Activated T-helper 1 cell treated with anti-CD3 and anti-CD28 coated beads, Interleukin-2, amount 50 U/mL, for 16 hours (primary cell): ENCODE measurements around the gene RRP1.

Experiments
- DNase-seq, 2 donors: peaks; one replicate each; pipeline ENCODE4 v3.0.0-alpha.2; 2020; ENCODE audit warnings: low read depth in 1 of 2, low spot score in 1 of 2

Gene RRP1, protein sequence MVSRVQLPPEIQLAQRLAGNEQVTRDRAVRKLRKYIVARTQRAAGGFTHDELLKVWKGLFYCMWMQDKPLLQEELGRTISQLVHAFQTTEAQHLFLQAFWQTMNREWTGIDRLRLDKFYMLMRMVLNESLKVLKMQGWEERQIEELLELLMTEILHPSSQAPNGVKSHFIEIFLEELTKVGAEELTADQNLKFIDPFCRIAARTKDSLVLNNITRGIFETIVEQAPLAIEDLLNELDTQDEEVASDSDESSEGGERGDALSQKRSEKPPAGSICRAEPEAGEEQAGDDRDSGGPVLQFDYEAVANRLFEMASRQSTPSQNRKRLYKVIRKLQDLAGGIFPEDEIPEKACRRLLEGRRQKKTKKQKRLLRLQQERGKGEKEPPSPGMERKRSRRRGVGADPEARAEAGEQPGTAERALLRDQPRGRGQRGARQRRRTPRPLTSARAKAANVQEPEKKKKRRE

DNA sequence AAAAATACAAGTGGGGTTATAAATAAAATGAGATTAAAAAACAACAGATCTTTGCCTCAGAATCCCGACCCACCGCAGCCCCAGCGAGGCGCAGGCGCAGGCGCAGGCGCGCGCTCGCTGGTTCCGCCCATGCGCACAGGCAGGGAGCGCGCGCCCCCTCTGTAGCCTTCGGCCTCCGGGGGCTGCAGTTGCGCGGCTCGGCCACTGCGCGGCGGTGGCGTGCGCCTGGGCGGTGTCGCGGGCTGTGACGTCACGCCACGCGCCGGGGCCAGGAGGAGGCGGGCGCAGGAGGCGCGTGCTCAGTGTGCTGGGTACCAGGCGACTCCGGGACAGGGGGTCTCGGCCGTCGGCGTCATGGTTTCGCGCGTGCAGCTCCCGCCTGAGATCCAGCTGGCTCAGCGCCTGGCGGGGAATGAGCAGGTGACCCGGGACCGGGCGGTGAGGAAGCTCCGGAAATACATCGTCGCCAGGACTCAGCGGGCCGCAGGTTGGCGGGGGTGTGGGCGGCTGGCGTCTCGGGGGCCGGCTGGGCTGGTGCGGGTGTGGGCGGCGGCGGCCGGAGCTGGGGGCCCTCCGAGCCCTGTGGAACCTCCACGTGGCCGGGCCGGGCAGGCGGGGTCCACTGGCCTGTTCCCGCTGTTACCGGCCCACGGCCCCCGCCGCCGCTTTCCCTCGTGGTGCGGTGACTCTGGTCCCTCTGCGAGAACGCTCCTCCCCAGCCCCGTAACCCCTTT lies at the start of gene RRP1:
Gene RRP1 (plus strand): TSS at position 302 of the 734 bp plus-strand sequence. CDS start 53 bp downstream, at position 355.
- DNase-seq = peak; percentile 90 to 94

DNA sequence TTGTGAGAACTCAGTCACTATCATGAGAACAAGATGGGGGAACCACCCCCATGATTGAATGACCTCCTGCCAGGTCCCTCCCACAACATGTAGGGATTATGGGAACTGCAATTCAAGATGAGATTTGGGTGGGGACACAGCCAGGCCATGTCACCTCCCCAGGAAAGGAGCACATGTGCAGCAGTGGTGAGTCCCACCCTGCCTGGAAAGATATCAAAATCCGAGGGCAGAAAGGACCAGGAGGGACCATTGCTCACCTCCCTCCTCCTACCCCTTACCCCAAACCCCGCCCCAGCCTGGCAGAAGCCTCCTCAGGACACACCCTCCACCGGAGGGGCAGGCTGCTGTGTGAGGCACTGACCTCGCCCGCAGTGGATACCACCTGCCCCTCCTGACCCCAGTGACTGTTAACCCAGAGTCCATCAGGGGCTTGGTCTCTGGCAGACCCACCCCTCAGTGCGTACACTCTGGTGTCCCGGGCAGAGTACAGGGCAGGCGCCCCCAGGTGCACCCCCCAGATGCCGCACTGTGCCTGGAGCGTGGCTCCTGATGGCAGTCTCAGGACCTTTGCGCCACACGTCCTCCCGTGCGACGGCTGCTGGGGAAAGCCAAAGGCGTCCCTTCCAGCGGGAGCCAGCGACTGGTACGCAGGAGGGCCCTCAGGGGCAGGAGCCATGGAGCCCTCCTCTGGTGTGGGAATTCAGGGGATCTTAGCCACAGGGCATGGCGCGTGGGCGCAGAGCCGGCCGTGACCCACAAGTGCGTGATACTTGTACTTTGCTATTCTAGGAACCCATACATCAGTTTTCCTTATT lies 49.5 kb upstream of the RRP1 start:
- DNase-seq = no peak

DNA sequence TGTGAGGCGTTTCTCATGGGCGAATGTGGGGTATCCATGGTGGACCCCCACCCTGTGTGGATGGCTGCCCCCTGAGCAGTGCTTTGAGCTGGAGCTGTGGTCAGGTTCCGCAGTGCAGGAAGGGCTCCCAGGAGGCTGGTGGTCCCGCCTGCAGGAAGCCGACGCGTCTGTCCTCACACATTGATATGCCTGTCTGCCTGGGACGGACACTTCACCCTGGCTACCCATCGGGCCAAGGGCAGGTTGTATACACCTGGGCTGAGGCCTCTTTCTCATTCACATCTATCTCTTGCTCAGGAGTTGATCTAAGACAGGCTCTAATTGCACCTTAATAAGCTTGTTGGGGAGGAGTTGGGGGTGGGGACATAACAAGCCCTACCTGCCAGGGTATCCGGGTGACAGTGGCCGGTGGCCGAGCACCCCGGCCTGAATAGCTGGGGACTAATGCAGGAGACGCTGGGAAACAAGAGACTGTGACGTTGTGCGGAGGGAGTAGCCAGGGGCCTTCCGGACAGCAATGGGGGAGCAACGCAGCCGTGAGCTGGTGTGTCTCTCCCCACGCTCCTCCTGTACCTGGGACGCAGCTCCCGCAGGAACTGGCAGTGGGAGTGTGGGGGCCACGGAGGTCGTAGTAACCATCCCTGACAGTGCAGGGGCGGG lies 48.8 kb upstream of the RRP1 start:
- no peak for DNase-seq

DNA sequence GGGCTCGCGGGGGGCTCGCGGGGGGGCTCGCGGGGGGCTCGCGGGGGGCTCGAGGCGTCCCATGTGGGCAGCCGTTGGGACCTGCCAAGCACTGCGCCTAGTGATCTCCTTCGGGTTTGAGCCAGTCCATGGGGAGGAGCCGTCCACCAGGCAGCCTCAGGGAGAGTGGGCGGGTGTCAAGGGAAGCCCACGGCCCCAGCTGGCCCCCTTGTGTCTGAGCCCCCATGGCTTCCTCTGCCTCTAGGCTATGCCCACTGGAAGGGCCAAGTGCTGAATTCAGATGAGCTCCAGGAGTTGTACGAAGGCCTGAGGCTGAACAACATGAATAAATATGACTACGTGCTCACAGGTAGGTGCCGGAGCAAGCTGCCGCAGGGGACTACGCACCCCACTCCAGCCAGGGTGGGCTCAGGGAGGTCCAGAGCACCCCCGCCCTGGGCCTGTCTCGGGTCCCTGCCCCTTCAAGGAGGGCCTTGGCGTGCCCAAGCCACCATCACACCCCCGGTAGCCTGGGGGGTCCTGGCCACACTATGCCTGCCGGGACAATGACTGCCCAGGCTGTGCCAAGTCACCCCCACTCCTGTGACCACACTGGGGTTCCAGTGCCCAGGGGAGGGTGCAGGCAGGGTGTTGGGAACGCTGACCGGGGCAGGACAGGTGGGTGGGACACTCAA lies 47.8 kb upstream of the RRP1 start:
- DNase-seq = no peak

DNA sequence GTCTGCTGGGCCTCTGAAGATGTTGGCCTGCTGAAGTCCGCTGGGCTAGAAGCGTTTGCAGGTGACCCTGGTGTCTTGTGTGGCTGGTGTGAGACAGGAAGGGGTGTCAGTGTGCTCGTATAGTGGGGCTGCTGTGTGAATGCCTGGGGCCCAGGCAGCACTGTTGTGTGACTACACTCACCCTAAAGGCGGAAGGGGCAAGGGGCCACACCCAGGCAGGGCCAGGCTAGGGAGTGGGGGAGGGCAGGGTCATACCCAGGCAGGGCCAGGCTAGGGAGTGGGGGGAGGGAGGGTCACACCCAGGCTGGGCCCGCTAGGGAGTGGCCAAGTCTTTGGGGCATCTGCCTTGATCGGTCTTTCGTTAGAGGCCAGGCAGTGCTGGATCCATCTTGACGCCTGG lies 45.4 kb upstream of the RRP1 start:
- DNase-seq = no peak

DNA sequence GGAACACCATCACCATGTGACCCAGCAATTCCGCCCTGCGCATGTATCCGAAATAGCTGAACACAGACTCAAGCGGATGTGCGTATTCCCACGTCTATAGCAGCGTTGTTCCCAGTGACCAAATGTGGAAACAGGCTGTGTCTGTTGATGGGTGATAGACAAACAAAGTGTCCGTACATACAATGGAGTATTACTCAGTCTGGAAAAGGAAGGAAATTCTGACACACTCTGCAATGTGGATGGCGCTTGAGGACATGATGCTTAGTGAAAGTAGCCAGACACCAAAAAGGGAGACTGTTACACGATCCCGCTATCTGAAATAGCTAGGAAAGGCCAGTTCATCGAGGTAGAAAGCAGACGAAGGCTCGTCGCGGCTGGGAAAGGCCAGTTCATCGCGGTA lies 44.7 kb upstream of the RRP1 start:
- DNase-seq = no peak

DNA sequence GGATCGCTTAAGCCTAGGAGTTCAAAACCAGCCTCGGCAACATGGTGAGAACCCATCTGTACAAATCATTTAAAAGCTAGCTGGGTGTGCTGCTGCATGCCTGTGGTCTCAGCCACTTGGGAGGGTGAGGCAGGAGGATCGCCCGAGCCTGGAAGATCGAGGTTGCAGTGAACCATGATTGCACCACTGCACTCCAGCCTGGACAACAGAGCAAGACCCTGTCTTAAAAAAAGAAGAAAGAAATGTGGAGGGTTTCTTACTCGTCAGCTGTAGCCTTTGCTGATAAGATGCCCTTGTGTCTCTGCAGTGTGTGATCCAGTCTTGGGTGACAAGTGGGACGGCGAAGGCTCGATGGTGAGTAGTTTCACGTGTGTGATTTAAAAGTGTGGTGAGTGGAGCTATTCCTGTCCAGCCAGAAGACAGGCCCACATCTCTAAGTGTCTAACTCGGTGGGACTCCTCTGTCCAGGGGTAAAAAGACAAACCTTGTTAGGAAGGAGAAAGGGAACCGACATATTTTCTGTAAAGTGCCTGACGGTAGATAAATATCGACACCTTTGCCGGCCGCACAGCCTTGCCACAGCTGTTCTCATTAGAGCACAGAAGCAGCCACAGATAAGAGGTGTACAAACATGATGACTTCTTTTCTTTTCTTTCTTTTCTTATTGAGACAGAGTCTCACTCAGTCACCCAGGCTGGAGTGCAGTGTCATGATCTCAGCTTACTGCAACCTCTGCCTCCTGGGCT lies 43.4 kb upstream of the RRP1 start:
- DNase-seq = no peak

DNA sequence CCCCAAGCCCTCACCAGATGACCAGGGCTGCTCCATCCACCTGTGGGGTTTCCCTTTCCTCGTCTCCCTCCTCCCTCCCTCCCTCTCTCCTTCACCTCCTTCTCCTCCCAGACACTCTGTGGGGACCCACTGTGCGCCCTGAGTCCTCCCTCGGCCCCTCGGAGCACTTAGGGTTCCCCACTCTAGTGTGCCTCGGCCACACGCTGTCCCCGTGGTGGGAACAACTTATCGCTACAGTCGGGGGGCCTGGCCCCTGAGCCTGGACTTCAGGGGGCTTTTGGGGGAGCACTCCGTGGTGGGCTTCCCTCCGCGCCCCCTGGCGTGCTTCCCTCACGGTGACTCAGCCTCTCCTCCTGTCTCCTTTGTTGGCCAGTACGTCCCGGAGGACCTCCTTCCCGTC lies 40.8 kb upstream of the RRP1 start:
- no peak for DNase-seq

DNA sequence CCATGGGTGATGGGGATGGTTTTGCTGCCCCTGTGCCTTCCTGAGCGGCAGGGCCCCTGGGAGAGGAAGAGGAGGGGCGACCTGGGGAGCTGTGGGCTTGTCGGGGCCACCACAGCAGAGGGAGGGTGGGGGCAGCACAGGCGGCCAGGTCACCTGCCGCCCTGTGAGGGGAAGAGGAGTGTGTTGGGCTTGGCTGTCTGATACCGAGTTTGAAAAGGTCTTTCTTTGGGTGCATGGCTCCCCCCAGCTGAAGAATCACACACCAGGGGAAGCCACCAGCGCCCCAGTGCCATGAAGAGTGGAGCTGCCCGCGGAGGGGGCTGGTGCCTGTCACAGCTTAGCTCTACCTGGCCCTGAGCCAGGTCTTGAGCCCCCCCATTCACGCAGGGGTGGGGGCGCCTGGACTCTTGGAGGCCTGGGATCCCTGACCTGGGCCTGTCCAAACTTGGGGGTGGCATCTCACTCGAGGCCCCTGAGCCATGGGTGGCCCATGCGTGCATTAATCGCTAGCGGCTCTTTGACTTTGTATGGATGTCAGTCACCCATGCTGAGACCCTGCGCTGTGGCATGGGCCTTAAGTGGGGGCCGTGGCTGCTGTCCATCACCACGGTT lies 39.6 kb upstream of the RRP1 start:
- DNase-seq = no peak

DNA sequence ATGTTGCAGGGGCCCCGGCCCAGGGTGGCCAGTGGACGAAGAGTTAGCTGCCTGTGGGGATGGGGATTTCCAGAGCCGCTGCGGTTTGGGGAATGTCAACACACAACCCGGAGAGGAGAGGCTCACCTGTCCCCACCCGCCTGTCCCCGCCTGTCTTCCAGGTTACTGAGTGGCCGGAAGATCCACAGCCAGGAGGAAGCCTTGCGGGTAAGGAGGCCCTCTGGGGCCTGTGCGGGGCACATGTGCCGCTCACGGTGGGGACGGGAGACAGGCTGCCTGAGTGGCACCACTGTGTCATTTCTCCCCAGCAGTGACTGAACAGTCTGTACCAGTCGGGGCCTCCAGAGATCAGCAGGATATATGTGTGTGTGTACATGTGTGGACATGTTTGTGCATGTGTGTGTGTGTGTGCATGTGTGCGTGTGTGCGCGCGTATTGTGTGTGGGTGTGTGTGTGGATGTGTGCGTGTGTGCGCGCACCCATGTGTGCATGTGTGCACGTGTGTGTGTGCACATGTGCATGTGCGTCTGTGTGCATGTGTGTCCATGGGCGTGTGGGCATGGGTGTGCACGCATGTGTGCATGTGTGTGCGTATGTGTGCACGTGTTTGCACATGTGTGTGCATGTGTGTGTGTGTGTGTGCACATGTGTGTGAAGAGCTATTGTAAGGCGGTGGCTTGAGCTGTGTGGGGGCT lies 38.9 kb upstream of the RRP1 start:
- DNase-seq = no peak

DNA sequence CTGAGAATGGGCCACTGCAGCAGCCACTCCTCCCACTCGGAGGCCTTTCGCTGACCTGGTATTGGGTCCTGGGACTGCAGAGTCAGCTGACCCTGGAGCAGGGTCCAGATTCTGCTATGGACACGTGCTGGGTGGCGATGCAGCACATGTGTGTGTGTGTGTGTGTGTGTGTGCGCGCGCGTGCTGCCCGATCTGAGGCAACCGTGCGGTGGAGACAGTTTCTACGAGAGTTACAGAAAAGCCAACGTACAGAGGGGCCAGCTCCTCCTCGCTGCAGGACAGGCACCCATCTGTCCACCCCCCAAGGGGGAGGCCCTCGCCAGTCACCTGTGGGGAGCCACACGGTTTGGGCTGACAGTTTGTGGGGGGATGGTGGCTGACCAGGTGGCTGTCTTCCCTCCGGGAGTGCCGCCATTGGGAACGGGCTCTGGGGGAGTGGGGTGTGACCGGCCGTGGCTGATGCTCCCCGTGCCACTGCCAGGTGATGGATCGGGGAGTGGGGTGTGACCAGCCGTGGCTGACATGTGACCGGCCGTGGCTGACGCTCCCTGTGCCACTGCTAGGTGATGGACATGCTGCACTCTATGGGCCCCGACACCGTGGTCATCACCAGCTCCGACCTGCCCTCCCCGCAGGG lies 37.3 kb upstream of the RRP1 start:
- no peak for DNase-seq

DNA sequence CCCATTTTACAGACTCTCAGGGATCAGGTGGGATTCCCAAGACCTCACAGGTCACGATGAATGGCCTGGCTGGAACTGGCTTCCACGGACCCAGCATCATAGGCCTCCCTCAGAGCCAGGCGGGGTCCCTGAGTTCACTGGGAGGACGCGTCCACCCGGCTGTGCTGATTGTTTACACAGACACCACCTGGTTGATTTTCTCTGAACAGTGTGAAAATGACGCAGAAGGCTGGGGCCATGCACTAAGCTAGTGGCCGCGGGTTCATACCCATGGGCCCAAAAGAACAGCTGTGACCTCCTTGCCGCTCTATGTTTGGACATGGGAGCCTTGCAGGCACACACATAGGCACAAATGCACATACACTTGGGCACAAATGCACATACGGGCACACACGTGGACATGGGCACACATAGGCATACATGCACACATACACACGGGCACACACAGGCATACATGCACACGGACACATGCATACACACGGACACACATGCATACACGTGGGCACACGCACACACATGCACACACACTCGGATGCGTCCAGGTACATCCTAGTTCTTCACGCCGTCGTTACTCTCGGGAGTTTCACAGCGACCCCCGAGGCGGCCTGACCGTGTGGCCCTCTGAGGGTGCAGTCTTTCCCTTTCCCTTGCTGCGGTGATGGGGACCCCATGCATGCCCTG lies 36.5 kb upstream of the RRP1 start:
- no peak for DNase-seq

DNA sequence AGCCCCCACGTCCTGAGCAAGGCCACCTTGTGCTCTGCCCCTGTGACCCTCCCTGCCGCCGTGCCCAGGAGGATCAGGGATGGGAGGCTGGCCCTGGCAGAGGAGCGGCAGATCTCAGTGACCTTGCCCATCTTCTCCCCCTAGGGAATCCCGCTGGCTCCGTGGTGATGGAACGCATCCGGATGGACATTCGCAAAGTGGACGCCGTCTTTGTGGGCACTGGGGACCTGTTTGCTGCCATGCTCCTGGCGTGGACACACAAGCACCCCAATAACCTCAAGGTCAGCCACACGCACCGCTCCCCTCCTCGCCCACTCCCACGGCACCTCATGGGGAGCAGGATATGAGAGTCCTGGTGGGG lies 36.0 kb upstream of the RRP1 start:
- no peak for DNase-seq

DNA sequence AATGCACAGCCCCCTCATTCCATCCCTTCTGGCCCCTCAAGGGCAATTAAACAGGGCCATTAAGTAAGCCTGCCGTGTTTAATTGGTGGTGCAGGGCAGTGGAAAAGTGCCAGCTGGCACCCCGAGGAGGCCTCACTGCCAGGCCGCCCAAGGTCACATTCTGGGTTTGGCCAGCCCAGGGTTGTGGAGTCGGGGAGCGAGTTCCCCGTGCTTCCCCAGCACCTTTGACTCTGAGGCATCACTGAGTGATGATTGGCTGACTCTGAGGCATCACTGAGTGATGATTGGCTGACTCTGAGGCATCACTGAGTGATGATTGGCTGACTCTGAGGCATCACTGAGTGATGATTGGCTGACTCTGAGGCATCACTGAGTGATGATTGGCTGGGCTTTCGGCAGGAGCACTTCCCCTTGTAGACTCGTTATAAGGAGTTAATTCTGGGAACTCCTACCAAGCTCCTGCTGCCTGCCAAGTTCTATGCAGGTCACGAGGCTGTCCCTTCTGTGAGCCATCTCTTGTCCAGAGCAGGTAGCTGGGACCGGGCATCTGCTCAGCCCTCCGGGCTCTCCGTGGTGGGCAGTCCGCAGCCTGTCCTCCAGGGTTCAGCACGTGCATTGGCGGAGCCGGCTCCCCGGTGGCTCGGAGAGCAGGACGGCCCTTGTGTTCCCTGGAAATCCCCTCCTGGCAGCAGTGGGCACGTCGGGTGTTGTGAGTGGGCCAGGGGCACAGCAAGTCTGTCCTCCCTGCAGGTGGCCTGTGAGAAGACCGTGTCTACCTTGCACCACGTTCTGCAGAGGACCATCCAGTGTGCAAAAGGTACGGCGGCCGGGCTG lies 34.2 kb upstream of the RRP1 start:
- no peak for DNase-seq

DNA sequence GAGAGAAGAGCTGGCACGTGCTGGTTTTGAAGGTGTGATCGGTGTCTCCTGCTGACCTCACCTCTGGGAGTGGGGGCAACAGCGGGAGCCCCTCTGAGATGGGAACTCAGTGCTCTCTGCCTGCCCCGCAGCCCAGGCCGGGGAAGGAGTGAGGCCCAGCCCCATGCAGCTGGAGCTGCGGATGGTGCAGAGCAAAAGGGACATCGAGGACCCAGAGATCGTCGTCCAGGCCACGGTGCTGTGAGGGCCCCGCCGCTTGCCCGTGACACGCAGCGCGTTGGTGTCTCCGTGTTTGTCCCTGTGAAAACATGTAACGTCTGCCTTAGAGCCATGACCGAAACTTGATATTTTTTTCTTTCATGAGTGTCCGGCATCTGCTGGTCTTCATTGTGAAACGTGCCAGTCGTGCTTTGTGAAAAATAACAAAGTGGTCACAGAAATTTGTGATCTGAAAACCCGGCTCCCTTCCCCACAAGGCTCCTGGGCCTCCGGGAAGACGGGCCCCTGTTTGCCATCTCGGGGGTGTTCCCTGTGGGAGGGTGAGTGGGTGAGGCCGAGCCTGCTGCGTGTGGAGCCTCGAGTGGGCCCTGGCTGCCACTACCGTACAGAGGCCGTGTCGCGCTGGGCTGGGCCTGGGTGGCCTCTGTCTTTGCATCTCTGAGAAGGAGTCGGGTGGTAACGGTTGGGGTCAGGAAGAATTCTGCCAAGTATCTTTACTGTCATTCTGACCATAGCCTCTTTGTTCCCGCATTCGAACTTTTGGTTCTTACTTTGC lies 33.4 kb upstream of the RRP1 start:
- no peak for DNase-seq

DNA sequence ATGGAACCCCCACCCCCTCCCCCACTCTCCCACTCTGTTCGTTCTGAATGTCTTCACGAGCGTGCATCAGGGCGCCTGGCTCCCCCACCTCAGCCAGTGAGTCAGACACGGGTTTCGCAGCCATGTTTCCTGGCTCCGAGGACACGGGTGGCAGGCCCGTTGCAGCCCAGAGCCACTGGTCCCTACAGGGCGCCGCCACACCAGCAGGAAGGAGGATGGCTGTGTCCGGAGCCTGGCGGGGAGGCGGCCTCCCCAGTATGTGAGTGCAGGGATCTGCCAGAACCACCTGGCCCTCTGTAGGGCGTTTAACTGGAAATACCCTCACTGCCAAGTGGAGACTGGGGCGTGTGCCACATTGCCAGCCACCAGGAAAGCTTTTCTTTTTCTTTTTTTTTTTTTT lies 31.8 kb upstream of the RRP1 start:
- DNase-seq = no peak
